Pancreas (tissue), 10 donors: ENCODE data around the gene FOXO3. TPM values are rescaled to one million over a fixed set of nuclear protein-coding genes. Genes with fewer than 3 reads are reported as not detected.
A peak's percentile ranks its signal among the peaks of the same experiment; 100 is the strongest.
"Not testable (repeated sequence)": the region's sequence is repeated elsewhere in the genome, so short reads cannot be mapped to it uniquely, and the experiment has no call there.

Experiments
- ATAC-seq, 4 donors: fragments of 200-7000 bp; cut with Tn5 transposase; one replicate each; pipeline versions ENCODE4 v1.8.0 to v1.9.1; 2020; ENCODE audit warnings: mild to moderate bottlenecking in 4 of 4, moderate library complexity in 4 of 4
- DNase-seq, 6 donors: peaks; one replicate each; pipeline ENCODE4 v3.0.0-alpha.2; 2020
- FAIRE-seq: peaks from 2 replicates; lab custom pipeline; 2012; peaks lifted over from hg19 to GRCh38; lab: Jason Lieb, UNC
- H3K27ac ChIP-seq, 4 donors: fragments of 200-600 bp; sonication (generic); 1 replicate in 3 of 4; 2 replicates in 1 of 4; pipeline versions ENCODE4 v1.5.0 to v1.8.0; 2020
- H3K27me3 ChIP-seq, 4 donors: fragments of 200-600 bp; one replicate each; pipeline ENCODE4 v1.8.0; 2021
- H3K36me3 ChIP-seq, 3 donors: fragments of 200-600 bp; sonication (generic) in 1 of 3; one replicate each; pipeline versions ENCODE4 v1.5.0 to v1.8.0; 2020 to 2021
- H3K4me1 ChIP-seq, 3 donors: fragments of 200-600 bp; one replicate each; pipeline ENCODE4 v1.8.0; 2021
- H3K4me3 ChIP-seq, 4 donors: fragments of 200-600 bp; sonication (generic) in 2 of 4; one replicate each; pipeline versions ENCODE4 v1.5.0 to v1.8.0; 2020 to 2021
- H3K9me3 ChIP-seq, 4 donors: fragments of 200-600 bp; one replicate each; pipeline ENCODE4 v1.8.0; 2021
- CTCF ChIP-seq, 4 donors: fragments of 200-600 bp; sonication (generic) in 3 of 4; IDR thresholded peaks; one replicate each; pipeline versions ENCODE4 v1.5.0 to v1.8.0; 2021; ENCODE audit warnings: antibody characterized with exemption in 4 of 4
- WGBS, 2 donors: extraction: QIAGEN DNeasy Blood & Tissue Kit; methylation state at CpG; one replicate each; pipeline ENCODE4 v1.1.7; 2013; 5-methylcytosine and 5-hydroxymethylcytosine counted together
- intact Hi-C, 3 donors: fragments of 100-400 bp; cut with DNase I; formaldehyde crosslinking; loops; one replicate each; pipeline versions ENCODE4 v1.11.1 to v1.14.2; 2022
- polyA plus RNA-seq, 2 donors: library from polyadenylated mRNA; stranded (reverse); fragments of 200-250 nt; gene quantifications; one replicate each; pipeline ENCODE4 v1.2.3, GENCODE V29; 2013
- total RNA-seq, 6 donors: library from RNA; stranded (reverse); fragmentation: NEBNext Ultra II Directional in 4 of 6; extraction: Animal tissue kit (Norgen Biotek cat#: 25700) in 4 of 6; gene quantifications; one replicate each; pipeline versions ENCODE4 v1.2.1 to v1.2.4, GENCODE V29; 2021 to 2023
- donor health status: healthy with polysubstance abuse.
- donor health status: DM: no; HTN: no; CAD: no; lungs with moderate emphysema.
- donor health status: DM: no; HTN: no; CAD: no.
- donor health status: control.
- donor health status: control.
- donor health status: Bipolar disorder and iron deficiency.
- donor health status: DM: yes; HTN: yes; CAD: no.
- donor health status: DM: no; HTN: no; CAD: no.
- donor health status: DM: no; HTN: no; CAD: no.
- donor health status: DM: yes; HTN: yes; CAD: no.

Gene FOXO3
- total and polyA plus RNA-seq, 8 donors: 11.3 to 61.2 (median 41.2) TPM

- no peak for FAIRE-seq
Measured at GRCh38 chr6:108660251-108660650, 99.5 kb downstream of the FOXO3 start.

GRCh38 chr6:108661430-108661829 is 100.7 kb downstream of the FOXO3 start:
- DNase-seq (no peak), ATAC-seq (peak in 1 of 4 donors; percentile 17), FAIRE-seq (no peak)
- intact Hi-C loops: no loop called here
- no peaks in the 10 kb centered on the region for H3K9me3 ChIP-seq
- H3K4me1 ChIP-seq: peaks cover 17 to 20% (median 20%) of the 10 kb centered on the region in 3 donors
- TF ChIP-seq CTCF (IDR thresholded peaks at IDR 0.05): no peak
- no peak overlapping the region for H3K4me3 ChIP-seq
- H3K27me3 ChIP-seq: no peaks in the 10 kb centered on the region
- H3K36me3 ChIP-seq: peaks cover 0 to 17% (median 0%) of the 10 kb centered on the region in 3 donors
- 68 to 76% methylated on average over 1 of the region's 1 CpG for WGBS, 2 donors
- H3K27ac ChIP-seq: no peak overlapping the region

More at GRCh38 chr6:108660251-108660650, 99.5 kb downstream of the FOXO3 start:
- H3K9me3 ChIP-seq: no peaks in the 10 kb centered on the region
- peaks cover 25 to 32% (median 31%) of the 10 kb centered on the region in 3 donors for H3K4me1 ChIP-seq
- H3K27ac ChIP-seq: no peak overlapping the region
- intact Hi-C loops: no loop called here
- TF ChIP-seq CTCF (IDR thresholded peaks at IDR 0.05): no peak
- no peaks in the 10 kb centered on the region for H3K27me3 ChIP-seq
- WGBS, 2 donors: 73 to 79% methylated on average over 4 of the region's 4 CpGs
- peaks cover 0 to 11% (median 0%) of the 10 kb centered on the region in 3 donors for H3K36me3 ChIP-seq
- ATAC-seq: no peak
- no peak overlapping the region for H3K4me3 ChIP-seq
- DNase-seq: no peak

- intact Hi-C loops: no loop called here
- Histone ChIP-seq H3K27me3 (no peaks in the 10 kb centered on the region), H3K27ac (no peak overlapping the region), H3K4me3 (no peak overlapping the region), H3K9me3 (no peaks in the 10 kb centered on the region), H3K4me1 (peaks cover 13 to 15% (median 14%) of the 10 kb centered on the region in 3 donors), H3K36me3 (peaks cover 0 to 22% (median 0%) of the 10 kb centered on the region in 3 donors)
- WGBS, 2 donors: 58 to 63% methylated on average over 2 of the region's 2 CpGs
- FAIRE-seq (no peak), ATAC-seq (no peak), DNase-seq (no peak)
- no peak for TF ChIP-seq CTCF (IDR thresholded peaks at IDR 0.05)
Measured at GRCh38 chr6:108661982-108662381, 101.3 kb downstream of the FOXO3 start.

DNA sequence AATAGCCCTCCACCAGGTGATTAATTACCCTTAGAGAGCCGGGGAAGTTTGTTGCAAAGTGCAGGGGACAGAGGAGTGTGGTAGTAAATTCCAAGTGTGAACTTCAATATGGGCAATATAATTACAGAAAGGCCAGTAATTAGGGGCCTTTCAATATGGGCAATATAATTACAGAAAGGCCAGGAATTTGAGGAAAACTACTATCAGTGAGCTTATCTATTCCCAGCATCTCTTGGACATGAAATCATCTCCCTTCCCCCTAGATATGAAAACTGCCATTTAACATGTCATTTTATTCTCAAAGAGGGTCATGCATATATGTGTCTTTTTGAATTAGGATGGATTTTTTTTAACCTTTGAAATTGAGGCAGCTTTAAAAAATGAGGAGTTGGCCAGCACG is 102.0 kb downstream of the FOXO3 start:
- Histone ChIP-seq H3K4me3 (no peak overlapping the region), H3K27ac (no peak overlapping the region), H3K9me3 (no peaks in the 10 kb centered on the region), H3K36me3 (peaks cover 0 to 25% (median 0%) of the 10 kb centered on the region in 3 donors), H3K27me3 (no peaks in the 10 kb centered on the region), H3K4me1 (peaks cover 7 to 10% (median 8%) of the 10 kb centered on the region in 3 donors)
- 58 to 62% methylated on average over 2 of the region's 2 CpGs for WGBS, 2 donors
- intact Hi-C loops: no loop called here
- TF ChIP-seq CTCF (IDR thresholded peaks at IDR 0.05): no peak
- no peak for ATAC-seq
- DNase-seq: no peak
- FAIRE-seq: no peak

DNA sequence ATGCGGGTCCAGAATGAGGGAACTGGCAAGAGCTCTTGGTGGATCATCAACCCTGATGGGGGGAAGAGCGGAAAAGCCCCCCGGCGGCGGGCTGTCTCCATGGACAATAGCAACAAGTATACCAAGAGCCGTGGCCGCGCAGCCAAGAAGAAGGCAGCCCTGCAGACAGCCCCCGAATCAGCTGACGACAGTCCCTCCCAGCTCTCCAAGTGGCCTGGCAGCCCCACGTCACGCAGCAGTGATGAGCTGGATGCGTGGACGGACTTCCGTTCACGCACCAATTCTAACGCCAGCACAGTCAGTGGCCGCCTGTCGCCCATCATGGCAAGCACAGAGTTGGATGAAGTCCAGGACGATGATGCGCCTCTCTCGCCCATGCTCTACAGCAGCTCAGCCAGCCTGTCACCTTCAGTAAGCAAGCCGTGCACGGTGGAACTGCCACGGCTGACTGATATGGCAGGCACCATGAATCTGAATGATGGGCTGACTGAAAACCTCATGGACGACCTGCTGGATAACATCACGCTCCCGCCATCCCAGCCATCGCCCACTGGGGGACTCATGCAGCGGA is 102.9 kb downstream of the FOXO3 start:
- WGBS, 2 donors: 95 to 96% methylated on average over 23 to 30 of the region's 30 CpGs
- not testable (repeated sequence) for FAIRE-seq
- ATAC-seq: peak in 1 of 4 donors; percentile 11

More for the DNA sequence above, 102.9 kb downstream of the FOXO3 start:
- DNase-seq, H3K27ac ChIP-seq, intact Hi-C loops, H3K9me3 ChIP-seq, H3K4me1 ChIP-seq, H3K27me3 ChIP-seq, H3K4me3 ChIP-seq: not testable (repeated sequence)
- H3K36me3 ChIP-seq: peaks cover 0 to 28% (median 5%) of the 10 kb centered on the region in 3 donors
